HG03354 (cell line): Measurements from ENCODE around the gene EDNRA.
A peak's percentile ranks its signal among the peaks of the same experiment; 100 is the strongest.

ENCODE experiments used
- ATAC-seq: cut with Tn5 transposase; IDR thresholded peaks from one replicate; pipeline ENCODE4 v1.9.1; 2021; ENCODE audit warnings: mild to moderate bottlenecking; ENCODE audit not compliant: unreplicated experiment, poor library complexity, severe bottlenecking

Gene EDNRA

GRCh38 chr4:147533331-147533730, 52.4 kb downstream of the EDNRA start:
- ATAC-seq, result no peak

GRCh38 chr4:147535124-147535523, 54.2 kb downstream of the EDNRA start:
- ATAC-seq, result no peak

- no peak for ATAC-seq
Observed at GRCh38 chr4:147538711-147539110, 57.8 kb downstream of the EDNRA start.

GRCh38 chr4:147539959-147540358, 59.1 kb downstream of the EDNRA start:
- no peak for ATAC-seq

- ATAC-seq, result no peak
Observed at GRCh38 chr4:147542229-147542990, 61.5 kb downstream of the EDNRA start.

GRCh38 chr4:147543034-147543433, 62.1 kb downstream of the EDNRA start:
- no peak for ATAC-seq

- ATAC-seq, result no peak
Observed at GRCh38 chr4:147546349-147546748, 65.5 kb downstream of the EDNRA start.

GRCh38 chr4:147547314-147548056, 66.6 kb downstream of the EDNRA start:
- no peak for ATAC-seq

GRCh38 chr4:147548256-147548655, 67.4 kb downstream of the EDNRA start:
- ATAC-seq, result no peak

- ATAC-seq, result peak; percentile 85
Observed at GRCh38 chr4:147550626-147551246, 69.8 kb downstream of the EDNRA start.

GRCh38 chr4:147560625-147561024, 79.7 kb downstream of the EDNRA start:
- no peak for ATAC-seq

- no peak for ATAC-seq
Observed at GRCh38 chr4:147566762-147567161, 85.9 kb downstream of the EDNRA start.

- ATAC-seq, result no peak
Observed at GRCh38 chr4:147567276-147567675, 86.4 kb downstream of the EDNRA start.

- no peak for ATAC-seq
Observed at GRCh38 chr4:147570616-147571015, 89.7 kb downstream of the EDNRA start.

GRCh38 chr4:147571036-147571770, 90.3 kb downstream of the EDNRA start:
- no peak for ATAC-seq

GRCh38 chr4:147576084-147576483, 95.2 kb downstream of the EDNRA start:
- ATAC-seq, result no peak

- ATAC-seq, result no peak
Observed at GRCh38 chr4:147578051-147578476, 97.2 kb downstream of the EDNRA start.

- no peak for ATAC-seq
Observed at GRCh38 chr4:147578593-147578992, 97.7 kb downstream of the EDNRA start.

- no peak for ATAC-seq
Observed at GRCh38 chr4:147580396-147580795, 99.5 kb downstream of the EDNRA start.
